ENCODE results near the gene GTF2H4.

The GTF2H4 gene

GRCh38 chr6:30882759-30883684 lies 25.0 kb upstream of the GTF2H4 start:
- no peak for DNase-seq (ENCODE audit: low spot score)

GRCh38 chr6:30883685-30884520 lies 24.1 kb upstream of the GTF2H4 start, which contains the start of gene DDR1:
Gene DDR1, plus strand, starts transcription at chr6:30884519. Its CDS starts 4,211 bp downstream, at chr6:30888730.
- DNase-seq (ENCODE audit: low spot score): peak; percentile 6

GRCh38 chr6:30884521-30885480 lies 23.2 kb upstream of the GTF2H4 start:
- peak; percentile 19 for DNase-seq (ENCODE audit: low spot score)

- DNase-seq (ENCODE audit: low spot score): no peak
These were observed 22.5 kb upstream of the GTF2H4 start for GRCh38 chr6:30885481-30885998.

- no peak for DNase-seq (ENCODE audit: low spot score)
These were observed 21.8 kb upstream of the GTF2H4 start for GRCh38 chr6:30885999-30886896.

GRCh38 chr6:30886897-30887255 lies 21.1 kb upstream of the GTF2H4 start:
- DNase-seq (ENCODE audit: low spot score): no peak

- DNase-seq (ENCODE audit: low spot score): no peak
These were observed 19.8 kb upstream of the GTF2H4 start for GRCh38 chr6:30887901-30888815.

- DNase-seq (ENCODE audit: low spot score): no peak
These were observed 19.1 kb upstream of the GTF2H4 start for GRCh38 chr6:30888816-30889495.

GRCh38 chr6:30889496-30889885 lies 18.5 kb upstream of the GTF2H4 start:
- no peak for DNase-seq (ENCODE audit: low spot score)

- no peak for DNase-seq (ENCODE audit: low spot score)
These were observed 17.9 kb upstream of the GTF2H4 start for GRCh38 chr6:30889921-30890645.

GRCh38 chr6:30890646-30891449 lies 17.2 kb upstream of the GTF2H4 start:
- no peak for DNase-seq (ENCODE audit: low spot score)

- no peak for DNase-seq (ENCODE audit: low spot score)
These were observed 16.6 kb upstream of the GTF2H4 start for GRCh38 chr6:30891450-30891723.

GRCh38 chr6:30891816-30892538 lies 16.0 kb upstream of the GTF2H4 start:
- DNase-seq (ENCODE audit: low spot score): no peak

- no peak for DNase-seq (ENCODE audit: low spot score)
These were observed 14.9 kb upstream of the GTF2H4 start for GRCh38 chr6:30893001-30893591.

GRCh38 chr6:30893666-30894065 lies 14.3 kb upstream of the GTF2H4 start:
- DNase-seq (ENCODE audit: low spot score): no peak

- DNase-seq (ENCODE audit: low spot score): no peak
These were observed 13.6 kb upstream of the GTF2H4 start for GRCh38 chr6:30894381-30894780.
